M059J (cell line): ENCODE data around the gene LRRN4. TPM values are rescaled to one million over a fixed set of nuclear protein-coding genes. Genes with fewer than 3 reads are reported as not detected.
"Not testable (repeated sequence)": the region's sequence is repeated elsewhere in the genome, so short reads cannot be mapped to it uniquely, and the experiment has no call there.

ENCODE experiments used
- DNase-seq: peaks from one replicate; pipeline ENCODE4 v3.0.0-alpha.2; 2012; ENCODE audit warnings: low read depth
- total RNA-seq: library from RNA; depleted of rRNA; stranded (reverse); fragments of >200 nt; shearing (Covaris generic); gene quantifications from 2 replicates; pipeline ENCODE4 v1.2.3, GENCODE V29; 2014

Gene LRRN4
- total RNA-seq, 1 experiment from 2014 or later, result 1.3 TPM

- DNase-seq, result no peak
These were observed 6.4 kb upstream of the LRRN4 start for GRCh38 chr20:6060213-6060612.

- no peak for DNase-seq
These were observed 4.9 kb upstream of the LRRN4 start for GRCh38 chr20:6058684-6059295.

GRCh38 chr20:6057691-6058090 lies 3.8 kb upstream of the LRRN4 start:
- DNase-seq, result no peak

GRCh38 chr20:6057139-6057538 lies 3.3 kb upstream of the LRRN4 start:
- no peak for DNase-seq

GRCh38 chr20:6055981-6056569 lies 2.2 kb upstream of the LRRN4 start:
- DNase-seq, result peak; percentile 72

- peak; percentile 57 for DNase-seq
These were observed 1.4 kb upstream of the LRRN4 start for GRCh38 chr20:6055161-6055783.

- not testable (repeated sequence) for DNase-seq
These were observed 810 bp upstream of the LRRN4 start for GRCh38 chr20:6054689-6055051.

- peak; percentile 48 for DNase-seq
These were observed 640 bp downstream of the LRRN4 start for GRCh38 chr20:6053064-6053775.

GRCh38 chr20:6051505-6051904 lies 2.4 kb downstream of the LRRN4 start:
- peak; percentile 93 for DNase-seq

- no peak for DNase-seq
These were observed 5.5 kb downstream of the LRRN4 start for GRCh38 chr20:6048391-6048790.

GRCh38 chr20:6046432-6046831 lies 7.4 kb downstream of the LRRN4 start:
- no peak for DNase-seq

- peak; percentile 77 for DNase-seq
These were observed 8.3 kb downstream of the LRRN4 start for GRCh38 chr20:6045566-6045965.

- peak; percentile 32 for DNase-seq
These were observed 9.7 kb downstream of the LRRN4 start for GRCh38 chr20:6044115-6044514.

- DNase-seq, result no peak
These were observed 12.0 kb downstream of the LRRN4 start for GRCh38 chr20:6041808-6042265.

- no peak for DNase-seq
These were observed 12.7 kb downstream of the LRRN4 start for GRCh38 chr20:6040958-6041807.

GRCh38 chr20:6040540-6040939 lies 13.3 kb downstream of the LRRN4 start:
- no peak for DNase-seq

- DNase-seq, result no peak
These were observed 14.1 kb downstream of the LRRN4 start for GRCh38 chr20:6039766-6040165.

- DNase-seq, result no peak
These were observed 15.6 kb downstream of the LRRN4 start for GRCh38 chr20:6038256-6038655.

- no peak for DNase-seq
These were observed 16.8 kb downstream of the LRRN4 start for GRCh38 chr20:6037082-6037481.

- no peak for DNase-seq
These were observed 17.6 kb downstream of the LRRN4 start for GRCh38 chr20:6036213-6036612.

GRCh38 chr20:6034134-6034969 lies 19.5 kb downstream of the LRRN4 start:
- no peak for DNase-seq
